SKM-1 treated with dmso at 0.1 percent for 144 hours (cell line): ENCODE data around the gene ARSA.
"Not testable (repeated sequence)": the region's sequence is repeated elsewhere in the genome, so short reads cannot be mapped to it uniquely, and the experiment has no call there.

Experiments used
- DNase-seq: peaks from one replicate; lab custom pipeline; 2025; ENCODE audit not compliant: unreplicated experiment; lab: John Stamatoyannopoulos, UW

Gene ARSA

GRCh38 chr22:50624347-50625130 lies 3.4 kb downstream of the ARSA start:
- no peak for DNase-seq

- DNase-seq: no peak
These were observed 5.1 kb downstream of the ARSA start for GRCh38 chr22:50622723-50623327.

- DNase-seq: no peak
These were observed 5.8 kb downstream of the ARSA start for GRCh38 chr22:50621948-50622722.

- peak; percentile 80 for DNase-seq
These were observed 6.5 kb downstream of the ARSA start for GRCh38 chr22:50621356-50621880.

GRCh38 chr22:50620593-50621355 lies 7.2 kb downstream of the ARSA start:
- DNase-seq: no peak

GRCh38 chr22:50614296-50614695 lies 13.7 kb downstream of the ARSA start:
- not testable (repeated sequence) for DNase-seq

GRCh38 chr22:50613291-50613981 lies 14.5 kb downstream of the ARSA start:
- DNase-seq: no peak

- DNase-seq: no peak
These were observed 15.3 kb downstream of the ARSA start for GRCh38 chr22:50612528-50613221.

- no peak for DNase-seq
These were observed 15.8 kb downstream of the ARSA start for GRCh38 chr22:50612168-50612527.

GRCh38 chr22:50611341-50612060 lies 16.5 kb downstream of the ARSA start:
- no peak for DNase-seq

GRCh38 chr22:50610581-50610980 lies 17.4 kb downstream of the ARSA start:
- DNase-seq: no peak

GRCh38 chr22:50610041-50610451 lies 17.9 kb downstream of the ARSA start:
- no peak for DNase-seq

- DNase-seq: no peak
These were observed 18.4 kb downstream of the ARSA start for GRCh38 chr22:50609599-50609998.

GRCh38 chr22:50608996-50609395 lies 19.0 kb downstream of the ARSA start:
- DNase-seq: no peak

- DNase-seq: not testable (repeated sequence)
These were observed 19.7 kb downstream of the ARSA start for GRCh38 chr22:50608058-50608840.

GRCh38 chr22:50607659-50608020 lies 20.3 kb downstream of the ARSA start:
- no peak for DNase-seq

GRCh38 chr22:50606946-50607658 lies 20.9 kb downstream of the ARSA start:
- DNase-seq: no peak
